Keratinocyte (primary cell): Measurements from ENCODE around the gene KIF17.

Experiments
- CTCF ChIP-seq, 3 experiments: IDR thresholded peaks in 1 of 3; conservative IDR thresholded peaks in 1 of 3; optimal IDR thresholded peaks in 1 of 3; 2 replicates in 2 of 3; 3 replicates in 1 of 3; pipeline versions ENCODE3 to v1.5.1; 2011; ENCODE audit warnings: low read length in 3 of 3, mild to moderate bottlenecking in 3 of 3, moderate library complexity in 2 of 3, control low read depth in 1 of 3, inconsistent platforms in 1 of 3; ENCODE audit not compliant: insufficient read depth in 2 of 3; ENCODE audit errors: extremely low read depth in 1 of 3
- EZH2 ChIP-seq: IDR thresholded peaks from one replicate; pipeline ENCODE4 v1.6.1; 2012; ENCODE audit warnings: inconsistent platforms, mild to moderate bottlenecking, low read length, moderate library complexity

- TF ChIP-seq EZH2 (no peak), CTCF (optimal IDR thresholded peaks at IDR 0.05 in 1 of 3, IDR thresholded peaks at IDR 0.05 in 1 of 3, conservative IDR thresholded peaks at IDR 0.05 in 1 of 3; ENCODE audit: extremely low read depth in 1 of 3, insufficient read depth in 2 of 3, low read length in 3 of 3) (no peak)
Observed at GRCh38 chr1:20708057-20708456, 9.8 kb downstream of the KIF17 start.
